ENCODE results near the gene CHD5.

DNA sequence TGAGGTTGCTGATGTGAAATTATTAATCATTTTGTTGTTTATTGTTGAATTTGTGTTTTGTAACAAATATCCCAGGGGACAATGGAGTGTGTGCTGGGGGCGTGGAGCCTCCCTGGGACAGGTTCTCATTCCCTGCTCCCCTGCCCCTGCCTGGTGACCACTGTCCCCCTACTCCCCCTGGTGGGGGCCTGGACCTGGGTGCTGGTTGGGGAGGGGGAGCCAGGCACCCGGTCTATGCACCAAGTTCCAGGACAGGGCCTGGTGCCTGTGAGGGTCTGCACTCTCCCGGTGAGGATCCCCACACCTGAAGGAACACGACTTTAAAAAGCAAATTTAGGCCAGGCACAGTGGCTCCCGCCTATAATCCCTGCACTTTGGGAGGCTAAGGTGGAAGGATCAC is 42.4 kb downstream of the CHD5 start:
- TF ChIP-seq, protein P1, sequence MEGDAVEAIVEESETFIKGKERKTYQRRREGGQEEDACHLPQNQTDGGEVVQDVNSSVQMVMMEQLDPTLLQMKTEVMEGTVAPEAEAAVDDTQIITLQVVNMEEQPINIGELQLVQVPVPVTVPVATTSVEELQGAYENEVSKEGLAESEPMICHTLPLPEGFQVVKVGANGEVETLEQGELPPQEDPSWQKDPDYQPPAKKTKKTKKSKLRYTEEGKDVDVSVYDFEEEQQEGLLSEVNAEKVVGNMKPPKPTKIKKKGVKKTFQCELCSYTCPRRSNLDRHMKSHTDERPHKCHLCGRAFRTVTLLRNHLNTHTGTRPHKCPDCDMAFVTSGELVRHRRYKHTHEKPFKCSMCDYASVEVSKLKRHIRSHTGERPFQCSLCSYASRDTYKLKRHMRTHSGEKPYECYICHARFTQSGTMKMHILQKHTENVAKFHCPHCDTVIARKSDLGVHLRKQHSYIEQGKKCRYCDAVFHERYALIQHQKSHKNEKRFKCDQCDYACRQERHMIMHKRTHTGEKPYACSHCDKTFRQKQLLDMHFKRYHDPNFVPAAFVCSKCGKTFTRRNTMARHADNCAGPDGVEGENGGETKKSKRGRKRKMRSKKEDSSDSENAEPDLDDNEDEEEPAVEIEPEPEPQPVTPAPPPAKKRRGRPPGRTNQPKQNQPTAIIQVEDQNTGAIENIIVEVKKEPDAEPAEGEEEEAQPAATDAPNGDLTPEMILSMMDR (IDR thresholded peaks at IDR 0.05) = no peak
- TF ChIP-seq POLR2A (IDR thresholded peaks at IDR 0.05) = no peak

Data from esophagus squamous epithelium (tissue), 4 donors.